ENCODE data around the gene GSTM1.

DNA sequence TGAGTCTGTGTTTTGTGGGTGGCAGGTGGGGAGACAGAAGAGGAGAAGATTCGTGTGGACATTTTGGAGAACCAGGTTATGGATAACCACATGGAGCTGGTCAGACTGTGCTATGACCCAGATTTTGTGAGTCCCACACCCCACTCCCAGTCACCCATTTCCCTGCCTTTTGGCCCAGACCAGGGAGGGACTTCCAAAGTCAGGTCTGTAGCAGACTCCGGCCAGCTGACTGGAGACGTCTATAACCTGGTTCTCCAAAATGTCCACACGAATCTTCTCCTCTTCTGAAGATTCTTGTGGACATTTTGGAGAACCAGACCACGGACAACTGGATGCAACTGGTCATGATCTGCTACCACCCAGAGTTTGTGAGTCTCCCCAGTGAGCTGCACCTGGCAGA lies 26.0 kb downstream of the GSTM1 start:
- TF ChIP-seq EZH2 (IDR thresholded peaks at IDR 0.05; ENCODE audit: borderline replicate concordance, insufficient read depth, low read depth, low read length, poor library complexity, severe bottlenecking), result no peak
- TF ChIP-seq, protein P1, sequence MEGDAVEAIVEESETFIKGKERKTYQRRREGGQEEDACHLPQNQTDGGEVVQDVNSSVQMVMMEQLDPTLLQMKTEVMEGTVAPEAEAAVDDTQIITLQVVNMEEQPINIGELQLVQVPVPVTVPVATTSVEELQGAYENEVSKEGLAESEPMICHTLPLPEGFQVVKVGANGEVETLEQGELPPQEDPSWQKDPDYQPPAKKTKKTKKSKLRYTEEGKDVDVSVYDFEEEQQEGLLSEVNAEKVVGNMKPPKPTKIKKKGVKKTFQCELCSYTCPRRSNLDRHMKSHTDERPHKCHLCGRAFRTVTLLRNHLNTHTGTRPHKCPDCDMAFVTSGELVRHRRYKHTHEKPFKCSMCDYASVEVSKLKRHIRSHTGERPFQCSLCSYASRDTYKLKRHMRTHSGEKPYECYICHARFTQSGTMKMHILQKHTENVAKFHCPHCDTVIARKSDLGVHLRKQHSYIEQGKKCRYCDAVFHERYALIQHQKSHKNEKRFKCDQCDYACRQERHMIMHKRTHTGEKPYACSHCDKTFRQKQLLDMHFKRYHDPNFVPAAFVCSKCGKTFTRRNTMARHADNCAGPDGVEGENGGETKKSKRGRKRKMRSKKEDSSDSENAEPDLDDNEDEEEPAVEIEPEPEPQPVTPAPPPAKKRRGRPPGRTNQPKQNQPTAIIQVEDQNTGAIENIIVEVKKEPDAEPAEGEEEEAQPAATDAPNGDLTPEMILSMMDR (IDR thresholded peaks at IDR 0.05), result no peak
